Right ventricle myocardium superior (tissue), 1 donor: Measurements from ENCODE around the gene ROM1. TPM values are rescaled to one million over a fixed set of nuclear protein-coding genes. Genes with fewer than 3 reads are reported as not detected.
"Not testable (repeated sequence)": the region's sequence is repeated elsewhere in the genome, so short reads cannot be mapped to it uniquely, and the experiment has no call there.

Experiments used
- ATAC-seq: fragments of 200-7000 bp; cut with Tn5 transposase; one replicate; pipeline ENCODE4 v1.9.1; 2020; ENCODE audit warnings: mild to moderate bottlenecking; ENCODE audit not compliant: poor library complexity
- DNase-seq: peaks from one replicate; pipeline ENCODE4 v3.0.0-alpha.2; 2020
- intact Hi-C: fragments of 100-400 bp; cut with DNase I; formaldehyde crosslinking; loops from one replicate; pipeline ENCODE4 v1.11.2; 2022
- total RNA-seq: library from RNA; stranded (reverse); fragmentation: NEBNext Ultra II Directional; extraction: Animal tissue kit (Norgen Biotek cat#: 25700); gene quantifications from one replicate; pipeline ENCODE4 v1.2.1, GENCODE V29; 2021
- donor health status: DM: no; HTN: yes; CAD: no; lungs with severe emphysema.

ROM1 gene
- total RNA-seq, 1 donor from 2014 or later: 1.5 TPM

DNA sequence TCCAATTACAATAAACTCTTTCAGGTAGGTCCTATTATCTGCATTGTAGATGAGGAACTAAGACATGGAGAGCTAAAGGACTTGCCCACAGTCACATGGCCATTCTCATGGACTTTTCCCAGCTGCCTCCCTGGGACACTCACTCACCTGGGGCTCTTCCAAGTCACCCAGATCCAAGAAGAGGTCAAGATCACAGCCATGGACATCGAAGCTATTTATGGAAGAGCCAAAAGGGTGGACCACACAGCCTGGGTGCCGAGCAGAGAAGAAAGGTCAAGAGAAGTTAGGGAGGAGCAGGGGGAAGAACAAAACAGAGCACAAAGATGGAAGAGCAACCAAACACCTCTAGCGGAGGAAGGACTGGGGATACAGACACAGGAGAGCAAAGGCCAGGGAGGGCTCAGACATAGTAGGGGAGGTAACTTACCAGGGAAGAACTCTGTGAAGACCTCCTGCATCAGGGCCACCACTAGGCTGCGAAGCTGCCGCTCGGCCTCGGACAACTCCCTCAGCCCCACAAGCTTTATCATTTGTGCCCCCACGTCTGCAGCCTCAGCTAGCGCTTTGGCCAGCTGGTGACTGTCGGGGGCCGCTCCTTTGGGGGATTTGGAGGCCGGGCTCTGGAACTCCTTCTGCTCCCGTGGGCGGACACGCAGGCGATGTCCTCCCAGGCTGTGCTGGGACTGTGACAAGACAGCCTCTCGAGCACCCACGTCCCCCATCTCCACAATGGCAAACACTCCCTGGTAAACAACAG lies 31.9 kb upstream of the ROM1 start:
- intact Hi-C loops: no loop called here
- ATAC-seq: no peak
- DNase-seq: peak; percentile 21

GRCh38 chr11:62581735-62582134 lies 31.3 kb upstream of the ROM1 start:
- ATAC-seq, DNase-seq, intact Hi-C loops: not testable (repeated sequence)

DNA sequence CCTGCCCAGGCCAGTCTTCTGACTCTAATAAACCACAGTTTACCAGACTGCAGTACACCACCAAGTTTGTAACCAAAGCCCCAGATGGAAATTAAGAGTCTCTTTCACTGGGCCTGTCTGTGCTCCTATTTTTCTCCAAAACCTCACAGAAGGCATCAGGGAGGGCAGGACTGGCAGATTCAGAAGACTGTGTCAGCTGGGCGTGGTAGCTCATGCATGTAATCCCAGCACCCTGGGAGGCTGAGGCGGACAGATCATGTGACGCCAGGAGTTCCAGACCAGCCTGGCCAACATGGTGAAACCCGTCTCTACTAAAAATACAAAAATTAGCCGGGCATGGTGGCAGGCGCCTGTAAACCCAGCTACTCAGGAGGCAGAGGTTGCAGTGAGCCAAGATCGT lies 27.7 kb upstream of the ROM1 start:
- ATAC-seq, intact Hi-C loops: not testable (repeated sequence)
- peak; percentile 12 for DNase-seq

- intact Hi-C loops: no loop called here
- ATAC-seq: no peak
- DNase-seq: peak; percentile 20
Observed at GRCh38 chr11:62588966-62589637, 24.0 kb upstream of the ROM1 start.

GRCh38 chr11:62591448-62592145 lies 21.5 kb upstream of the ROM1 start, which contains the start of gene TUT1:
Gene TUT1, minus strand, starts transcription at chr11:62591523. Its CDS starts 38 bp downstream, at chr11:62591485.
- intact Hi-C loops: no loop called here
- ATAC-seq (peak; percentile 96), DNase-seq (peak; percentile 97)

- no peak for DNase-seq
- peak; percentile 16 for ATAC-seq
- intact Hi-C loops: no loop called here
Observed at GRCh38 chr11:62592146-62592815, 20.8 kb upstream of the ROM1 start.

DNA sequence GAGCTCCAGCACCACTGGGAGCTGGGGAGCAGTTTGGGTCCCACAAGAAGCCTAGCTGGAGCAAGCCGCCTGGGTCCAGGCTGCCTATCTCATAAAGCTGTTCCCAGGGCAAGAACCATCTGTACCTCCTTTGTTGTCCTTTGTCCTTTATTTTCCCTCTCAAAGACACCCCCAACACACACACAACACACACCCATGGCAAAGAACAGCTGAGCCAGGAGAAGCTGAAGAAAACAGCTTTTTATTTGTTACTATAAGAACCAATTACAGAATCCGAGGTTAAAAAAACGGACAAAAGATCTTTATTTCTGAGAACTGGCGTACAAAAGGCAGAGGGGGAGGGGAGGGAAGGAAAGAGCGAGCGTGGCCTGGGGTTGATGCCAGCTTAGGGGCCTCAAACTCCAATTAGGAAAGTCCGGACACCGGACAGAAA lies 20.1 kb upstream of the ROM1 start:
- intact Hi-C loops: no loop called here
- DNase-seq (no peak), ATAC-seq (no peak)

GRCh38 chr11:62593434-62594044 lies 19.5 kb upstream of the ROM1 start:
- ATAC-seq (peak; percentile 9), DNase-seq (peak; percentile 88)
- intact Hi-C loops: no loop called here

DNA sequence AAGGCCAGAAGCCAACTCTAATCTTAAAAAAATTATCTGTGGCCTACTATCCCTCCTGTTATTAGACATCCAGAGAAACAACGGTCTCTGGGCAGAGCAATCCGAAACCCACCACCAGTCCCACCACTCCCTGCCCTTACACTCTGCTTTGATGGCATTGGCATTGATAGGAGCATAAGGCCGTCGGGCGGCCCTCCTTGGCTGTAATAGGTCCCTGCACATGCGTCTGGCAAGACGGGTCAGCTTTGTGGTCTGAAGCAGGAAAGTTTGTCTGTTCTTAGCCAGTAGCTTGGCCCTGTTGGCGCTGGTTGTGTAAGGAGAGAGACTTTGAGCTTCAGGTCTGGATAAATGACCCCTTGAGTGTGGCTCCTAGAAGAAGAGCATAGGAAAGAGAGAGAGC lies 17.9 kb upstream of the ROM1 start:
- intact Hi-C loops: no loop called here
- DNase-seq: no peak
- no peak for ATAC-seq

DNA sequence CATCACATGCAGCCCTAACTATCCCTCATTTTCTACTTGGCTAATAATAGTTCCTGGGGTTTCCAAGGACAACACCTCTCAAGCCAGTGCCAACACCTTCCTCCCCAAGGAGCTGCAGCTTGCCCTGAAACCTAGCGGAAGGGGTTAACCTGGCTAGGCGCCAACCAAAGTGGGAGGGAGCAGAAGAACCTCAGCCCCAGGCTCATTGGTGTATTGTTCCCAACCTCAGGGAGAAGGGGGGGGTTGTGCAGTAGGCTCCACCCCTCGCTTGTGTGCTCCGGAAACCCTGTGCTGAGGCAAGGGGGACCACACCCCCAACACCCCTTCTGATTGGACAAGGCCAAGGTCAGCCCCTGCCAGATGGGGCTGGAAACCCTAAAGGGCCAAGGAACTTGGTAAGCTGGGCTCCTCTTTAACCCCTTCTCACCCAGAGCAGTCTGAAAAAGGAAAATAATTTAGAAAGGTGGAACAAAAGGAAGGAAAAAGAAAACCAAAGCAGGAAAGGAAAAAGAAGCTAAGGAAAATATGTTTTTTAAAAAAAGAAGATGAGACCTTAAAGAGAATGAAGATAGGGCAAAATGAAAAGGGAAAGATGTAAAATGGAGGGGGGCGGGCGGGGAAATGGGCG lies 13.9 kb upstream of the ROM1 start:
- intact Hi-C loops: no loop called here
- ATAC-seq: peak; percentile 45

GRCh38 chr11:62599901-62600300 lies 13.2 kb upstream of the ROM1 start:
- ATAC-seq (no peak), DNase-seq (no peak)
- intact Hi-C loops: no loop called here

More for the DNA sequence above, 13.9 kb upstream of the ROM1 start:
- DNase-seq: peak; percentile 95

DNA sequence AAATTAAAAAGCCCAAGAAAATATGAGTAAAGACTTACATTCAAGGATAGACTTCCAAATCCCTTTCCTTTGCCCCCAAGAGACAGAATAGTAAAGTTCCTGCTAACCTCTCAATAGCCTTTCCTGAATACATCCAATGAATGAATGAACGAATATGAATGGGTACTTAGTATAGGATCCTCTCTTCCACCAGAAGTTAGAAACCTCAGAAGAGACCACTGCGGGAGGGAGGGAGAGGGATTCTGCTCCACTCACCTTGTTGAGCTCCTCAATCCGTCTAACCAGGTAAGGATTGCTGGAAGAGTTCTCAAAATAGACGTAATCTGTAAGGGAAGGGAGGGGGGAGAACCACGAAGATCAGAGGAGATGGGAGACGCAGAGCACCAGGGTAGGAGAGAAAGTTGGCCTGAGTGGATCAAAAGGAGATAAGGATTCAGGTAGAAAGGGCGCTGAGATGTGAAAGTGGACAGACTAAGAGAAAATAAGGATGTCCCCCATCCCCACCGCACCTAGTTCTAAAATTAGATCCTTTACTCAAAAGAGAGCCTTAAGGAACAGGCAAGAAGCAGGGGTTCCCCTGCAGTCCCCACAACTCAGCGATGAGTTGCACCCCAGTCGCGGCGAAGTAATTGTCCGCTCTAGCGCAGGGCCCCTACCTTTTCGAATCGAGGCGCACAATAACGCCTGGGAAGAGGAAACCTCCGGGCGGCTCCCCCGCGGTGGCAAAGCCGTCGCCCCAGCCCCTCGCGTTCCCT lies 12.5 kb upstream of the ROM1 start:
- intact Hi-C loops: no loop called here
- DNase-seq: no peak
- no peak for ATAC-seq

GRCh38 chr11:62601122-62601371 lies 12.0 kb upstream of the ROM1 start:
- peak; percentile 42 for ATAC-seq
- peak; percentile 76 for DNase-seq
- intact Hi-C loops: no loop called here

DNA sequence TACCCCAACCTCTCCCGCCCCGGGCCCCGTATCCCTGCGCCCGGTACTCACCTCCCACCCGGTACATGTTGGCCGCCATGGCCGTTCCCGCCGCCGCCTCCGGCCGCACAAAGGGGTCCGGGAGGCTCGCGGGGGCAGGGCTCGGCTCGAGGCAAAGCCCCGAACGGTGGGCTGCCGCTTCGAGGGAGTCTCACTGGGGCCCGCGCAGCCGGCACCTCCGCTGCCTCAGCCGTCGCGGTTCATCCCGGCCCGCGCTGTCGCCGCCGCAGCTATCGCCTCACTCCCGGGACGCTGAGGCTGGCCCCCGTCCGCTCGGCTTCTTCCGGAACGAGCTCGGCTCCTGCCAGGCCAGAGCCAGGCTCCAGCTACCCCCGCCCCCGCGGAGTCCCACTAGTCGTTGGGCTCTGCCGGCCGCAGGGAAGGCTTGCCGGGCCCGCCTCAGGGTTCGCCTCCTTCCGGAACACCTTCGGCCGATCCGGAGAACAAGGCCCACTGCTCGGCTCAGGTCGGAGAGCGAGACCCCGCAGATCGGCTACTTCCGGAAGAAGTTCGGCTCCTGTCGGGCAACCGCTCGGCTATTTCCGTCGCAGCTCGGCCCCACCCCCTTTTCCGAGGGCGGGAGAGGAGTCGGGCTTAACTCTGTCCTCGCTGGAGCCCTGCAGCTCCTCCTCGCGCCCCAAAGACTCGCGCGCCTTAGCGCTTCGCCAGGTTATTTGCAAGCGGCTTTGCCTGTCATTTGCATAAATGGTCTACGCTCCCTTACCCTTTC lies 11.5 kb upstream of the ROM1 start, which contains the start of gene MTA2:
TSS of gene MTA2 (minus strand) at position 494 of the 769 bp plus-strand sequence. CDS start at position 79, 415 bp downstream.
- ATAC-seq (peak; percentile 94), DNase-seq (peak; percentile 97)
- intact Hi-C loops: no loop called here

DNA sequence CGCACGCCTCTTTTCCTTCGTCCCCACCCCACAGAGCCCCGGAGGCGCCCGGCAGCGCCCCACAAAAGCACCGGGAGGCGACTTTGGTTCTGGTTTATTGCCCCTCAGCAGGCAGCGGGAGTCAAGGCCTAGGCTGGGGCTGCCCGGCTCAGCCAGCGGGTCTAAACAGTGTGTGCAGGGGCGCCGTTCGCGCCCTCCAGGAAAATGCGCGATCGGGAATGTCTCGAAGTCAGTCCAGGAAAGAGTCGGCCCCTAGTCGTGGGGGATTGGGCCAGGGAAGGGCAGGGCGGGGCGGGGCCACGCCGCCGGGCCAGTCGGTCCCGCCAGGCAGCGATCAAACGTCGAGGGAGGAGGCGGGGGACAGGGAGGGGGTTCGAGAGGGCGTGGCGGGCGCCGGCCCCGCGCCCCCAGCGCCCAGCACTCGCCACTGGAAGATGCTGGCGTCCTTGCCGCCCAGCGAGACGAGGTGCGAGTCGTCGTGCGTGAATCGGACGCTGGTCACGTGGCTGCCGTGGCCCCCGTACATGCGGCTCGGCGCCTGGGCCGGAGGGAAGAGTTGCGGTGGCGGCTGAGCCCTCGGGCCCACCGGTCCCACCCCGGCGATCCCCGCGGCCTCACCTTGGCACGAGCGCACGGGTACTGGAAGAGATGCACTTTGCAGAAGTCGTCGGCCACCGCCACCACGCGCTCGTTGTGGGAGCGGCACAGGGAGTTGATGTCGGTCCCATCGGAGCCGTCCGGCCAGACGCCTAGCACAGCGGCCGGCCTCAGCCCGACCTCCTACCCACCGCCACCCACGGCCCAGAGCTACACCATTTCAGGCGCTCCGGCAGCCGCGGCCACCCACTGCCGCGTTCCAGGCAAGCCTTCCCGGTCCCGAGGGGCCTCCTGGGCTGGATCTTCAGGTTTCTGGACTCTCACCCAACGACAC lies 10.7 kb upstream of the ROM1 start:
- DNase-seq (peak; percentile 78), ATAC-seq (peak; percentile 67)
- intact Hi-C loops: no loop called here

DNA sequence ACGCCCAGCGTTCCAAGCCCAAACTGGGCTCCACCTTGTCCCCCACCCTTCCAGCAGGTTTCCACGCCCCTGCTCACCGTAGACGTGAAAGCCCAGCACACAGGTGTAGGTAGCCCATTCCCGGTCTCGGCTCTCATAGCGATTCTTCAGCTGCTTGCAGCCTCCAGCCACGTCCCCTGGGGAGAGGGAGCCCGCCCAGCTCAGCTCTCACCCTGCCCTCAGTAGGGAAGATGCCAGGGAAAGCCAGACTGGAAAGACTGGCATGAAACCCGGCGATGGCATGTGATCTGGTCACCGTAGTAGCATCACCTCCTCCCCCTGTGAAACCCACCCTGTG lies 10.0 kb upstream of the ROM1 start:
- DNase-seq (peak; percentile 54), ATAC-seq (no peak)
- intact Hi-C loops: no loop called here
